BE2C (cell line): ENCODE results near the gene ABCA7.

ENCODE experiments used
- DNase-seq: peaks from one replicate; pipeline ENCODE4 v3.0.0-alpha.2; 2020
- H3K27me3 ChIP-seq: fragments of 250-450 bp; sonication (Bioruptor Pico); 2 replicates; pipeline ENCODE4 v1.5.1; 2020; ENCODE audit warnings: mild to moderate bottlenecking
- H3K36me3 ChIP-seq: fragments of 250-450 bp; sonication (Bioruptor Pico); 2 replicates; pipeline ENCODE4 v1.5.1; 2020; ENCODE audit warnings: mild to moderate bottlenecking
- H3K4me1 ChIP-seq: fragments of 250-450 bp; sonication (Bioruptor Pico); 2 replicates; pipeline ENCODE4 v1.5.1; 2020
- H3K4me3 ChIP-seq: 2 replicates; pipeline ENCODE4 v1.5.1; 2011; ENCODE audit warnings: low read depth, low read length
- H3K9me3 ChIP-seq: fragments of 250-450 bp; sonication (Bioruptor Pico); 2 replicates; pipeline ENCODE4 v1.5.1; 2020
- CTCF ChIP-seq: IDR thresholded peaks from 2 replicates; pipeline ENCODE4 v1.5.1; 2012; ENCODE audit warnings: mild to moderate bottlenecking, low read depth, low read length

ABCA7 gene

GRCh38 chr19:1047696-1048147 is 7.8 kb downstream of the ABCA7 start:
- no peak for DNase-seq
- peaks cover under 1% of the 10 kb centered on the region for H3K4me1 ChIP-seq
- no peaks in the 10 kb centered on the region for H3K36me3 ChIP-seq
- H3K27me3 ChIP-seq, result no peaks in the 10 kb centered on the region
- no peak for TF ChIP-seq CTCF
- no peak overlapping the region for H3K4me3 ChIP-seq
- no peaks in the 10 kb centered on the region; the same call in 1 of the 2 replicates for H3K9me3 ChIP-seq

GRCh38 chr19:1049106-1049505 is 9.2 kb downstream of the ABCA7 start:
- no peak for DNase-seq
- H3K36me3 ChIP-seq, result no peaks in the 10 kb centered on the region
- H3K9me3 ChIP-seq, result no peaks in the 10 kb centered on the region; the same call in 1 of the 2 replicates
- H3K27me3 ChIP-seq, result no peaks in the 10 kb centered on the region
- H3K4me3 ChIP-seq, result no peak overlapping the region
- H3K4me1 ChIP-seq, result no peaks in the 10 kb centered on the region
- TF ChIP-seq CTCF, result no peak

GRCh38 chr19:1049800-1050199 is 9.9 kb downstream of the ABCA7 start:
- no peak for DNase-seq
- no peaks in the 10 kb centered on the region for H3K27me3 ChIP-seq
- TF ChIP-seq CTCF, result no peak
- H3K9me3 ChIP-seq, result no peaks in the 10 kb centered on the region; the same call in 1 of the 2 replicates
- no peaks in the 10 kb centered on the region for H3K4me1 ChIP-seq
- no peak overlapping the region for H3K4me3 ChIP-seq
- no peaks in the 10 kb centered on the region for H3K36me3 ChIP-seq

GRCh38 chr19:1050989-1051788 is 11.3 kb downstream of the ABCA7 start:
- TF ChIP-seq CTCF, result no peak
- no peaks in the 10 kb centered on the region for H3K27me3 ChIP-seq
- no peaks in the 10 kb centered on the region for H3K36me3 ChIP-seq
- DNase-seq, result peak; percentile 14
- H3K9me3 ChIP-seq, result peaks cover 2% of the 10 kb centered on the region; the same call in 1 of the 2 replicates
- no peak overlapping the region for H3K4me3 ChIP-seq
- no peaks in the 10 kb centered on the region for H3K4me1 ChIP-seq

GRCh38 chr19:1051791-1052190 is 11.9 kb downstream of the ABCA7 start:
- DNase-seq, result peak; percentile 7
- H3K36me3 ChIP-seq, result no peaks in the 10 kb centered on the region
- TF ChIP-seq CTCF, result no peak
- no peaks in the 10 kb centered on the region for H3K4me1 ChIP-seq
- H3K27me3 ChIP-seq, result no peaks in the 10 kb centered on the region
- no peak overlapping the region for H3K4me3 ChIP-seq
- peaks cover 6% of the 10 kb centered on the region for H3K9me3 ChIP-seq

GRCh38 chr19:1052349-1052975 is 12.6 kb downstream of the ABCA7 start:
- TF ChIP-seq CTCF, result no peak
- Histone ChIP-seq H3K4me3 (no peak overlapping the region), H3K27me3 (no peaks in the 10 kb centered on the region), H3K36me3 (no peaks in the 10 kb centered on the region), H3K9me3 (peaks cover 13% of the 10 kb centered on the region), H3K4me1 (no peaks in the 10 kb centered on the region)
- no peak for DNase-seq
